Measurements from ENCODE around the gene NKX1-1.

Gene NKX1-1

GRCh38 chr4:1366371-1367229 lies 39.6 kb downstream of the NKX1-1 start:
- Mint-ChIP-seq H3K36me3 (ENCODE audit: insufficient read depth) (peaks cover 8% of the 10 kb centered on the region), H3K9me3 (no peaks in the 10 kb centered on the region), H3K27me3 (no peaks in the 10 kb centered on the region), H3K4me3 (no peak overlapping the region), H3K27ac (ENCODE audit: low read depth) (no peak overlapping the region), H3K4me1 (peaks cover 4% of the 10 kb centered on the region)
- no peak for DNase-seq (ENCODE audit: low spot score in 2 of 2)
- no peak for ATAC-seq (replicated peaks; ENCODE audit: extremely low read depth, poor library complexity, severe bottlenecking)

DNA sequence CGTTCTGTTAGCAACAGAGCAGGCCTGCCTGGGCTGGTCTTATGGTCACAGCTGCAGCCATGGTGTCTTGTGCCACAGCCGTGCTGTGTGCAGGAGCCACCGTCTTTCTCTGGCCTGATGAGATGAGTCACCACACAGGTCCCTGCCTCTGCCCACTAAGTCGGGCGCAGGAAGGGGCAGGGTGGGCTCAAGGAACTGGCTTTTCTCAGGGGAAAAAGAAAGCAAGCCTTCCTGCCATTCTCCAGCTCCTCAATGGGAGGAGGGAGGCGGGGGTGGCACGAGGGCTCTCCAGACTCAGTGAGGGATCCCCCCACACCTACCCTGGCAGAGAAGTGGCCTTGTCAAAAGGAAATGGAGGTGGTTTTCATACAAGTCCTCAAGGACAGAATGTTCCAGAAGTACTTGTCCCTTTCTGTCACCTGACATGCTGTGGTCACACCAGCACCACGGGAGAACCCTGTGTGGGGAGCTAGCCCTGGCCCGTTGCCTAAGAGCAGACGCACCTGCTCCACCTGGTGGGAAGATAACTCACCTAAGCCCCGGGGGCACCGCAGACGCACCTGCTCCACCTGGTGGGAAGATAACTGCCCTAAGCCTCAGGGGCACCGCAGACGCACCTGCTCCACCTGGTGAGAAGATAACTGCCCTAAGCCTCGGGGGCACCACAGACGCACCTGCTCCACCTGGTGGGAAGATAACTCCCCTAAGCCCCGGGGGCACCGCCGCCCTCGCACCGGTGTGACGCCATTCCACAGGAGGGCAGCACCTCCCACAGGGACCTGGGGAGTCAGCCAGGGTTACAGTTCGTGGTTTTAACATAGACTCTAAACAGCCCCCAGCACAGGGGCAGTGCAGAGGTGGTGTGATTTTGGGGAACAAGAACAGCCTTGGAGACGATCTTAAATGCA lies 40.7 kb downstream of the NKX1-1 start:
- H3K36me3 Mint-ChIP-seq (ENCODE audit: insufficient read depth): peaks cover 8% of the 10 kb centered on the region
- H3K27me3 Mint-ChIP-seq: no peaks in the 10 kb centered on the region
- no peak for ATAC-seq (replicated peaks; ENCODE audit: extremely low read depth, poor library complexity, severe bottlenecking)
- H3K9me3 Mint-ChIP-seq: no peaks in the 10 kb centered on the region
- H3K4me3 Mint-ChIP-seq: no peak overlapping the region
- no peak overlapping the region for H3K27ac Mint-ChIP-seq (ENCODE audit: low read depth)
- DNase-seq (ENCODE audit: low spot score in 2 of 2): no peak
- peaks cover 4% of the 10 kb centered on the region for H3K4me1 Mint-ChIP-seq

- H3K27ac Mint-ChIP-seq (ENCODE audit: low read depth): no peak overlapping the region
- DNase-seq (ENCODE audit: low spot score in 2 of 2) (no peak), ATAC-seq (replicated peaks; ENCODE audit: extremely low read depth, poor library complexity, severe bottlenecking) (no peak)
- H3K9me3 Mint-ChIP-seq: no peaks in the 10 kb centered on the region
- no peaks in the 10 kb centered on the region for H3K27me3 Mint-ChIP-seq
- H3K4me1 Mint-ChIP-seq: peaks cover 4% of the 10 kb centered on the region
- H3K4me3 Mint-ChIP-seq: no peak overlapping the region
- H3K36me3 Mint-ChIP-seq (ENCODE audit: insufficient read depth): peaks cover 8% of the 10 kb centered on the region
Observed at GRCh38 chr4:1364748-1365147, 41.5 kb downstream of the NKX1-1 start.

- no peaks in the 10 kb centered on the region for H3K9me3 Mint-ChIP-seq
- H3K27me3 Mint-ChIP-seq: no peaks in the 10 kb centered on the region
- no peak for ATAC-seq (replicated peaks; ENCODE audit: extremely low read depth, poor library complexity, severe bottlenecking)
- peaks cover 5% of the 10 kb centered on the region for H3K36me3 Mint-ChIP-seq (ENCODE audit: insufficient read depth)
- H3K27ac Mint-ChIP-seq (ENCODE audit: low read depth): no peak overlapping the region
- no peak overlapping the region for H3K4me3 Mint-ChIP-seq
- DNase-seq (ENCODE audit: low spot score in 2 of 2): no peak
- no peaks in the 10 kb centered on the region for H3K4me1 Mint-ChIP-seq
Observed at GRCh38 chr4:1364217-1364616, 42.0 kb downstream of the NKX1-1 start.

DNA sequence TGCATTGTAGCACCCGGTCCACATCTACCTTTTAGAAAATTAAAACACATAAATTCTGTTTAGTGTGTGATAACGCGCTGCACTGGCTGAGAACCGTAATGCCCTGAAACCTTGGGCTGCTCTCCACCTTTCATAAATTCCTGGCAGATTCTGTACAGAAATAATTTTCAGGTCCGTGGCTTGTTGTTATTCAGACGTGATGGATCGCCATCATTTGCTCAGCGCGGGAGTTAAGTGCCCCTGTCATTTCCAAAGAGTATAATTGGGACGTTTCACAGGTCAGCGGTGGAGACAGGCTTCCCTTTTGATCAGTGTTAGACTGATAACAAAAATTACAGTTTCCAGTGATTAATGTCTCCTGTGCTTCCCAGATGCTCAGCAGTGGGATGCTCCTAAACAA lies 42.7 kb downstream of the NKX1-1 start:
- no peak for ATAC-seq (replicated peaks; ENCODE audit: extremely low read depth, poor library complexity, severe bottlenecking)
- Mint-ChIP-seq H3K4me3 (no peak overlapping the region), H3K9me3 (no peaks in the 10 kb centered on the region), H3K27ac (ENCODE audit: low read depth) (no peak overlapping the region), H3K4me1 (no peaks in the 10 kb centered on the region), H3K36me3 (ENCODE audit: insufficient read depth) (peaks cover 5% of the 10 kb centered on the region), H3K27me3 (no peaks in the 10 kb centered on the region)
- DNase-seq (ENCODE audit: low spot score in 2 of 2): no peak

GRCh38 chr4:1362521-1362920 lies 43.7 kb downstream of the NKX1-1 start:
- no peaks in the 10 kb centered on the region for H3K4me1 Mint-ChIP-seq
- peaks cover 5% of the 10 kb centered on the region for H3K36me3 Mint-ChIP-seq (ENCODE audit: insufficient read depth)
- no peaks in the 10 kb centered on the region for H3K9me3 Mint-ChIP-seq
- H3K27ac Mint-ChIP-seq (ENCODE audit: low read depth): no peak overlapping the region
- DNase-seq (ENCODE audit: low spot score in 2 of 2) (no peak), ATAC-seq (replicated peaks; ENCODE audit: extremely low read depth, poor library complexity, severe bottlenecking) (no peak)
- no peak overlapping the region for H3K4me3 Mint-ChIP-seq
- no peaks in the 10 kb centered on the region for H3K27me3 Mint-ChIP-seq

- ATAC-seq (replicated peaks; ENCODE audit: extremely low read depth, poor library complexity, severe bottlenecking) (no peak), DNase-seq (ENCODE audit: low spot score in 2 of 2) (no peak)
- H3K36me3 Mint-ChIP-seq (ENCODE audit: insufficient read depth): peaks cover 5% of the 10 kb centered on the region
- H3K4me3 Mint-ChIP-seq: no peak overlapping the region
- H3K9me3 Mint-ChIP-seq: no peaks in the 10 kb centered on the region
- H3K4me1 Mint-ChIP-seq: no peaks in the 10 kb centered on the region
- no peaks in the 10 kb centered on the region for H3K27me3 Mint-ChIP-seq
- no peak overlapping the region for H3K27ac Mint-ChIP-seq (ENCODE audit: low read depth)
Observed at GRCh38 chr4:1362046-1362445, 44.2 kb downstream of the NKX1-1 start.

DNA sequence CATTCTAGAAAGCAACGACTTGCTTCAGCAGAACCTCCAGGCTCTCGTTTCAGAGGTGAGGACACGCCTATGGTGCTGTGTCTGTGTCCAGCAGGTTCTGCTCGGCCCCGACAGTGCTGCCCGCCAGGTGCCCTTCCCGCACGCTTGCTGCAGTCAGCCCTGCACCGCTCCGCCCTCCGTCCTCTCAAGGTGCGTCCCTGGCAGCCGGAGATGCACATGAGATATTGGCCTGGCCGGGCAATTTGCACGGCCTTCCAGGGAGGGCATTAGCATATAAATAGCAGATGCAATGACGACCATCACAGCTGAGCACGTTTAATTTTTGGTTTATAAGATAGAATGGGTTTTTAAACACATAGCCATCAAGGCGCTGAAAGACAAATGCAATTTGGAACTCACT lies 44.8 kb downstream of the NKX1-1 start:
- DNase-seq (ENCODE audit: low spot score in 2 of 2): no peak
- no peak for ATAC-seq (replicated peaks; ENCODE audit: extremely low read depth, poor library complexity, severe bottlenecking)
- Mint-ChIP-seq H3K4me1 (no peaks in the 10 kb centered on the region), H3K27me3 (no peaks in the 10 kb centered on the region), H3K9me3 (no peaks in the 10 kb centered on the region), H3K4me3 (no peak overlapping the region), H3K36me3 (ENCODE audit: insufficient read depth) (peaks cover 5% of the 10 kb centered on the region), H3K27ac (ENCODE audit: low read depth) (no peak overlapping the region)

GRCh38 chr4:1360423-1361283 lies 45.6 kb downstream of the NKX1-1 start:
- Mint-ChIP-seq H3K36me3 (ENCODE audit: insufficient read depth) (peaks cover 5% of the 10 kb centered on the region), H3K4me1 (no peaks in the 10 kb centered on the region), H3K9me3 (no peaks in the 10 kb centered on the region), H3K4me3 (no peak overlapping the region), H3K27me3 (no peaks in the 10 kb centered on the region), H3K27ac (ENCODE audit: low read depth) (no peak overlapping the region)
- no peak for DNase-seq (ENCODE audit: low spot score in 2 of 2)
- ATAC-seq (replicated peaks; ENCODE audit: extremely low read depth, poor library complexity, severe bottlenecking): no peak

- Mint-ChIP-seq H3K4me3 (no peak overlapping the region), H3K27me3 (no peaks in the 10 kb centered on the region), H3K4me1 (no peaks in the 10 kb centered on the region), H3K36me3 (ENCODE audit: insufficient read depth) (peaks cover 5% of the 10 kb centered on the region), H3K27ac (ENCODE audit: low read depth) (no peak overlapping the region), H3K9me3 (no peaks in the 10 kb centered on the region)
- DNase-seq (ENCODE audit: low spot score in 2 of 2) (no peak), ATAC-seq (replicated peaks; ENCODE audit: extremely low read depth, poor library complexity, severe bottlenecking) (no peak)
Observed at GRCh38 chr4:1359976-1360375, 46.3 kb downstream of the NKX1-1 start.

DNA sequence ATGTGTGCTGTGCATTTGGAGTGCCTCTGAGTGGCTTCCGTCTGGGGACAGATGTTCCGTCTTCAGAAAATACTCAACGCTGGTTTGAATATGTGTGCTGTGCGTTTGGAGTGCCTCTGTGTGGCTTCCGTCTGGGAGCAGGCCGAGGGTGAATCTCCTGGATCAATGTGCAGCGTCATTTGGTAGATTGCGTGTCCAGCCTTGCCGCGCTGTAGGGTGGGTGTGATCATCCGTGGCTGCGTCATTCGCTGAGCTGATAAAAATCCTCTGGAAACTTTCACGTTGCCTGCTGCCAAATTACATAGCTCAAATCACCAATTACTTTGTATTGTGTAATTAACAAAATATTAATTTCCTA lies 47.1 kb downstream of the NKX1-1 start:
- DNase-seq (ENCODE audit: low spot score in 2 of 2): no peak
- Mint-ChIP-seq H3K36me3 (ENCODE audit: insufficient read depth) (peaks cover 6% of the 10 kb centered on the region), H3K27me3 (no peaks in the 10 kb centered on the region), H3K4me3 (no peak overlapping the region), H3K4me1 (no peaks in the 10 kb centered on the region), H3K27ac (ENCODE audit: low read depth) (no peak overlapping the region), H3K9me3 (no peaks in the 10 kb centered on the region)
- no peak for ATAC-seq (replicated peaks; ENCODE audit: extremely low read depth, poor library complexity, severe bottlenecking)

- ATAC-seq (replicated peaks; ENCODE audit: extremely low read depth, poor library complexity, severe bottlenecking) (no peak), DNase-seq (ENCODE audit: low spot score in 2 of 2) (no peak)
- H3K4me3 Mint-ChIP-seq: no peak overlapping the region
- peaks cover 6% of the 10 kb centered on the region for H3K36me3 Mint-ChIP-seq (ENCODE audit: insufficient read depth)
- no peaks in the 10 kb centered on the region for H3K4me1 Mint-ChIP-seq
- H3K27ac Mint-ChIP-seq (ENCODE audit: low read depth): no peak overlapping the region
- no peaks in the 10 kb centered on the region for H3K9me3 Mint-ChIP-seq
- no peaks in the 10 kb centered on the region for H3K27me3 Mint-ChIP-seq
Observed at GRCh38 chr4:1358421-1359143, 47.7 kb downstream of the NKX1-1 start.

Data from central memory CD8-positive, alpha-beta T cell (primary cell).